H9 (cell line): ENCODE results near the gene PHLPP2. TPM values are rescaled to one million over a fixed set of nuclear protein-coding genes. Genes with fewer than 3 reads are reported as not detected.

Experiments
- DNase-seq: peaks from one replicate; pipeline ENCODE4 v3.0.0-alpha.2; 2017
- H2AFZ ChIP-seq: one replicate; pipeline ENCODE4 v1.6.1; 2013; ENCODE audit warnings: mild to moderate bottlenecking, low read length, control low read depth, moderate library complexity
- H2AK5ac ChIP-seq: 2 replicates; pipeline ENCODE4 v1.6.1; 2013; ENCODE audit warnings: low read length, control low read depth, mixed read lengths; ENCODE audit not compliant: insufficient read length
- H2BK120ac ChIP-seq: one replicate; pipeline ENCODE4 v1.6.1; 2013; ENCODE audit warnings: low read depth, mild to moderate bottlenecking, low read length, control low read depth, inconsistent platforms; ENCODE audit not compliant: poor library complexity, severe bottlenecking
- H2BK12ac ChIP-seq: 2 replicates; pipeline ENCODE4 v1.6.1; 2013; ENCODE audit warnings: low read length, control low read depth, mixed read lengths, low read depth; ENCODE audit not compliant: insufficient read length
- H2BK15ac ChIP-seq: 2 replicates; pipeline ENCODE4 v1.6.1; 2013; ENCODE audit warnings: low read depth, low read length, control low read depth
- H2BK20ac ChIP-seq: one replicate; pipeline ENCODE4 v1.6.1; 2013; ENCODE audit warnings: low read depth, mild to moderate bottlenecking, low read length, control low read depth, inconsistent platforms; ENCODE audit not compliant: poor library complexity, severe bottlenecking
- H2BK5ac ChIP-seq: 2 replicates; pipeline ENCODE4 v1.6.1; 2013; ENCODE audit warnings: low read length, control low read depth, mixed read lengths; ENCODE audit not compliant: insufficient read length
- H3K14ac ChIP-seq: 2 replicates; pipeline ENCODE4 v1.6.1; 2013; ENCODE audit warnings: low read length, control low read depth; ENCODE audit not compliant: insufficient read depth
- H3K18ac ChIP-seq: 2 replicates; pipeline ENCODE4 v1.6.1; 2013; ENCODE audit warnings: low read depth, mild to moderate bottlenecking, mixed read lengths, low read length, control low read depth; ENCODE audit not compliant: insufficient read length
- H3K23ac ChIP-seq: 2 replicates; pipeline ENCODE4 v1.6.1; 2013; ENCODE audit warnings: low read length, control low read depth, mixed read lengths, low read depth; ENCODE audit not compliant: insufficient read length
- H3K23me2 ChIP-seq: 2 replicates; pipeline ENCODE4 v1.6.1; 2013; ENCODE audit warnings: low read depth, mild to moderate bottlenecking, mixed read lengths, low read length, control low read depth; ENCODE audit not compliant: insufficient read length, poor library complexity, severe bottlenecking
- H3K27ac ChIP-seq: 2 replicates; pipeline ENCODE4 v1.5.1; 2013; ENCODE audit warnings: low read length, control low read depth, mixed read lengths, low read depth; ENCODE audit not compliant: insufficient read length
- H3K27me3 ChIP-seq: 2 replicates; pipeline ENCODE4 v1.6.1; 2013; ENCODE audit warnings: low read length, control low read depth, inconsistent platforms; ENCODE audit not compliant: insufficient read depth
- H3K4ac ChIP-seq: 2 replicates; pipeline ENCODE4 v1.6.1; 2013; ENCODE audit warnings: low read depth, mild to moderate bottlenecking, control low read depth, inconsistent platforms, low read length, moderate library complexity
- H3K4me1 ChIP-seq: 2 replicates; pipeline ENCODE4 v1.6.1; 2013; ENCODE audit warnings: low read length, control low read depth, inconsistent platforms; ENCODE audit not compliant: insufficient read depth
- H3K4me2 ChIP-seq: 2 replicates; pipeline ENCODE4 v1.6.1; 2013; ENCODE audit warnings: low read length, control low read depth, mixed read lengths; ENCODE audit not compliant: insufficient read length, insufficient read depth
- H3K56ac ChIP-seq: 2 replicates; pipeline ENCODE4 v1.6.1; 2013; ENCODE audit warnings: low read depth, mild to moderate bottlenecking, mixed read lengths, low read length, control low read depth; ENCODE audit not compliant: insufficient read length
- H3K79me1 ChIP-seq: 2 replicates; pipeline ENCODE4 v1.6.1; 2013; ENCODE audit warnings: low read depth, mild to moderate bottlenecking, moderate library complexity, low read length, control low read depth, inconsistent platforms; ENCODE audit not compliant: insufficient read depth, poor library complexity, severe bottlenecking
- H3K79me2 ChIP-seq: 2 replicates; pipeline ENCODE4 v1.6.1; 2013; ENCODE audit warnings: low read length, control low read depth, inconsistent platforms; ENCODE audit not compliant: insufficient read depth
- H3K9ac ChIP-seq: 2 replicates; pipeline ENCODE4 v1.6.1; 2013; ENCODE audit warnings: low read length, control low read depth, mixed read lengths; ENCODE audit not compliant: insufficient read length; ENCODE audit errors: extremely low read depth
- H3K9me3 ChIP-seq: one replicate; pipeline ENCODE4 v1.6.1; 2013; ENCODE audit warnings: low read depth, low read length, inconsistent platforms; ENCODE audit not compliant: control insufficient read depth
- H3T11ph ChIP-seq: one replicate; pipeline ENCODE4 v1.6.1; 2013; ENCODE audit warnings: mild to moderate bottlenecking, low read length, control low read depth, inconsistent platforms
- H4K20me1 ChIP-seq: one replicate; pipeline ENCODE4 v1.6.1; 2013; ENCODE audit not compliant: control insufficient read depth, insufficient read length, insufficient read depth
- H4K5ac ChIP-seq: 2 replicates; pipeline ENCODE4 v1.6.1; 2013; ENCODE audit warnings: low read depth, mild to moderate bottlenecking, mixed read lengths, low read length, control low read depth; ENCODE audit not compliant: insufficient read length
- H4K8ac ChIP-seq: replicated peaks from 2 replicates; pipeline ENCODE4 v1.6.1; 2013; ENCODE audit warnings: low read length, control low read depth, mixed read lengths, low read depth; ENCODE audit not compliant: insufficient read length
- H4K91ac ChIP-seq: 2 replicates; pipeline ENCODE4 v1.6.1; 2013; ENCODE audit warnings: low read depth, mild to moderate bottlenecking, moderate library complexity, mixed read lengths, low read length, control low read depth; ENCODE audit not compliant: insufficient read length
- H3K27ac Mint-ChIP-seq, 3 experiments: 2 replicates in 2 of 3; 3 replicates in 1 of 3; pipeline ENCODE4 v1.8.0; 2020 to 2021; ENCODE audit warnings: mixed read lengths in 3 of 3, mild to moderate bottlenecking in 1 of 3, moderate library complexity in 1 of 3
- H3K27me3 Mint-ChIP-seq: 2 replicates; pipeline ENCODE4 v1.8.0; 2021; ENCODE audit warnings: low read depth, mild to moderate bottlenecking, moderate library complexity, mixed read lengths
- H3K36me3 Mint-ChIP-seq, 3 experiments: 2 replicates in 2 of 3; 3 replicates in 1 of 3; pipeline ENCODE4 v1.8.0; 2020 to 2021; ENCODE audit warnings: low read depth in 3 of 3, mixed read lengths in 3 of 3; ENCODE audit not compliant: insufficient read depth in 1 of 3
- H3K4me1 Mint-ChIP-seq, 2 experiments: 2 replicates each; pipeline ENCODE4 v1.8.0; 2020; ENCODE audit warnings: mixed read lengths in 2 of 2
- H3K4me3 Mint-ChIP-seq, 2 experiments: 2 replicates in 1 of 2; 3 replicates in 1 of 2; pipeline ENCODE4 v1.8.0; 2020 to 2021; ENCODE audit warnings: mild to moderate bottlenecking in 2 of 2, mixed read lengths in 2 of 2, moderate library complexity in 1 of 2
- H3K9me3 Mint-ChIP-seq, 2 experiments: 2 replicates in 1 of 2; 3 replicates in 1 of 2; pipeline ENCODE4 v1.8.0; 2020; ENCODE audit warnings: mild to moderate bottlenecking in 2 of 2, mixed read lengths in 2 of 2, moderate library complexity in 1 of 2
- WGBS: extraction: QIAGEN DNeasy Blood & Tissue Kit; methylation state at CpG from one replicate; pipeline ENCODE4 v1.1.7; 2013; ENCODE audit warnings: missing lambda C conversion rate, low lambda C conversion rate, mixed read lengths; ENCODE audit not compliant: insufficient read length; ENCODE audit errors: extremely low coverage; 5-methylcytosine and 5-hydroxymethylcytosine counted together
- total RNA-seq: library from RNA; stranded (reverse); gene quantifications from 2 replicates; pipeline ENCODE4 v1.2.1, GENCODE V29; 2021
- TF ChIP-seq, protein P1 (sequence below): fragments of 200-600 bp; sonication (generic); conservative IDR thresholded peaks from 3 replicates; pipeline ENCODE4 v1.8.0; 2021; ENCODE audit warnings: antibody characterized with exemption, mild to moderate bottlenecking

Gene PHLPP2
- total RNA-seq, 1 experiment from 2014 or later, result 23.2 TPM

DNA sequence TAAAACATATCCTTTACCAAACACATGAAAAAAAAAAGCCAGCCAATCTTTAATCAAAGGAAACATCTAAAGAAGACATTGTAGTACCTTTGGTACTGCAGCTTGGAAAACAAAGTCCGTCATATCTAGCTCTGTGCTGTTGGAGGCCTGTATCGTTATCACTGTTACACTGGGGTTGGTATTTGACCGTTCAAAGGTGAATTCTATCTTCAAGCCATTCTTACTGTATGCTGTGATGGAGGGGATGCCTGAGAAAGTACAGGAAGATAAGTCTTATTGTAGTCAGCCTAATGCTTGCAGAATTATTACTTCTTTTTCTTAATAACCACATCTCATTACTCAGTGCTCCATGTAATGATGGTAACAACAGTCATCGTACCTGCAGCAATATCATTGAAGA, 14.4 kb upstream of the PHLPP2 start:
- TF ChIP-seq, protein P1, sequence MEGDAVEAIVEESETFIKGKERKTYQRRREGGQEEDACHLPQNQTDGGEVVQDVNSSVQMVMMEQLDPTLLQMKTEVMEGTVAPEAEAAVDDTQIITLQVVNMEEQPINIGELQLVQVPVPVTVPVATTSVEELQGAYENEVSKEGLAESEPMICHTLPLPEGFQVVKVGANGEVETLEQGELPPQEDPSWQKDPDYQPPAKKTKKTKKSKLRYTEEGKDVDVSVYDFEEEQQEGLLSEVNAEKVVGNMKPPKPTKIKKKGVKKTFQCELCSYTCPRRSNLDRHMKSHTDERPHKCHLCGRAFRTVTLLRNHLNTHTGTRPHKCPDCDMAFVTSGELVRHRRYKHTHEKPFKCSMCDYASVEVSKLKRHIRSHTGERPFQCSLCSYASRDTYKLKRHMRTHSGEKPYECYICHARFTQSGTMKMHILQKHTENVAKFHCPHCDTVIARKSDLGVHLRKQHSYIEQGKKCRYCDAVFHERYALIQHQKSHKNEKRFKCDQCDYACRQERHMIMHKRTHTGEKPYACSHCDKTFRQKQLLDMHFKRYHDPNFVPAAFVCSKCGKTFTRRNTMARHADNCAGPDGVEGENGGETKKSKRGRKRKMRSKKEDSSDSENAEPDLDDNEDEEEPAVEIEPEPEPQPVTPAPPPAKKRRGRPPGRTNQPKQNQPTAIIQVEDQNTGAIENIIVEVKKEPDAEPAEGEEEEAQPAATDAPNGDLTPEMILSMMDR, result no peak
- Histone ChIP-seq H3T11ph (no peak overlapping the region), H3K18ac (no peak overlapping the region), H3K9ac (no peak overlapping the region), H2BK12ac (no peak overlapping the region), H4K91ac (no peak overlapping the region), H3K79me2 (no peaks in the 10 kb centered on the region), H3K9me3 (no peaks in the 10 kb centered on the region), H2AK5ac (no peak overlapping the region), H2AFZ (no peak overlapping the region), H4K8ac (no peak overlapping the region), H3K27me3 (no peaks in the 10 kb centered on the region), H3K23ac (no peak overlapping the region), H3K4me1 (no peaks in the 10 kb centered on the region), H2BK20ac (no peak overlapping the region), H3K23me2 (no peaks in the 10 kb centered on the region), H2BK15ac (no peak overlapping the region), H3K79me1 (no peaks in the 10 kb centered on the region), H3K56ac (no peak overlapping the region), H2BK120ac (no peak overlapping the region), H3K14ac (no peak overlapping the region), H3K4ac (no peak overlapping the region), H4K5ac (no peak overlapping the region), H3K27ac (no peak overlapping the region), H4K20me1 (no peaks in the 10 kb centered on the region), H3K4me2 (no peak overlapping the region), H2BK5ac (no peak overlapping the region)
- Mint-ChIP-seq H3K4me3 (no peak overlapping the region), H3K36me3 (peaks cover 24 to 65% (median 53%) of the 10 kb centered on the region in 3 experiments; a peak in 6 of 7 replicates), H3K9me3 (no peaks in the 10 kb centered on the region), H3K27ac (no peak overlapping the region), H3K27me3 (no peaks in the 10 kb centered on the region), H3K4me1 (no peaks in the 10 kb centered on the region)
- no peak for DNase-seq
- no CpG with 5 or more reads among the region's 4 CpGs for WGBS
